Skeletal muscle tissue (tissue), 4 donors: ENCODE measurements around the gene GLCE. TPM values are rescaled to one million over a fixed set of nuclear protein-coding genes. Genes with fewer than 3 reads are reported as not detected.

Experiments used
- H3K27ac ChIP-seq: one replicate; pipeline ENCODE4 v1.7.0; 2013; ENCODE audit warnings: mild to moderate bottlenecking, low read depth, low read length, inconsistent platforms
- H3K27me3 ChIP-seq, 3 donors: one replicate each; pipeline ENCODE4 v1.7.0; 2013; ENCODE audit warnings: low read length in 3 of 3; ENCODE audit not compliant: control insufficient read depth in 3 of 3, insufficient read depth in 3 of 3
- H3K36me3 ChIP-seq, 3 donors: one replicate each; pipeline ENCODE4 v1.7.0; 2013; ENCODE audit warnings: low read length in 3 of 3; ENCODE audit not compliant: control insufficient read depth in 3 of 3, insufficient read depth in 3 of 3
- H3K4me1 ChIP-seq, 3 donors: one replicate each; pipeline ENCODE4 v1.7.0; 2013; ENCODE audit warnings: low read length in 3 of 3, mild to moderate bottlenecking in 3 of 3; ENCODE audit not compliant: control insufficient read depth in 3 of 3, insufficient read depth in 3 of 3
- H3K4me3 ChIP-seq, 3 donors: one replicate each; pipeline ENCODE4 v1.7.0; 2013; ENCODE audit warnings: low read length in 3 of 3
- H3K9ac ChIP-seq, 3 donors: one replicate each; pipeline ENCODE4 v1.7.0; 2013; ENCODE audit warnings: low read length in 3 of 3, mild to moderate bottlenecking in 3 of 3, moderate library complexity in 2 of 3, low read depth in 1 of 3
- H3K9me3 ChIP-seq, 3 donors: one replicate each; pipeline ENCODE4 v1.7.0; 2013; ENCODE audit warnings: low read length in 3 of 3; ENCODE audit not compliant: control insufficient read depth in 3 of 3
- total RNA-seq: library from RNA; depleted of rRNA; stranded (reverse); fragments of >200 nt; gene quantifications from one replicate; pipeline ENCODE4 v1.2.3, GENCODE V29; 2014
- donor health status: Osteomylitis.

GLCE gene
- total RNA-seq = 38.6 TPM

GRCh38 chr15:69160141-69160993 lies at the start of gene GLCE:
Gene GLCE, plus strand, starts transcription at chr15:69160635. Its CDS starts 95,172 bp downstream, at chr15:69255807.
- Histone ChIP-seq H3K9me3 (no peaks in the 10 kb centered on the region), H3K9ac (peak within 1 kb of the TSS; percentile 81 to 91 (median 84)), H3K4me3 (peak within 1 kb of the TSS; percentile 96 to 100 (median 98)), H3K27me3 (no peaks in the 10 kb centered on the region), H3K36me3 (no peaks in the 10 kb centered on the region), H3K27ac (peak within 1 kb of the TSS; percentile 64), H3K4me1 (peaks cover 7 to 14% (median 10%) of the 10 kb centered on the region in 3 donors)

GRCh38 chr15:69114331-69114928 lies 46.0 kb upstream of the GLCE start:
- no peak overlapping the region for H3K9ac ChIP-seq
- no peak overlapping the region for H3K4me3 ChIP-seq
- peaks cover 0 to 3% (median 0%) of the 10 kb centered on the region in 3 donors for H3K4me1 ChIP-seq
- H3K27ac ChIP-seq = no peak overlapping the region
- peaks cover 5 to 25% (median 18%) of the 10 kb centered on the region in 3 donors for H3K27me3 ChIP-seq
- H3K9me3 ChIP-seq = no peaks in the 10 kb centered on the region
- no peaks in the 10 kb centered on the region for H3K36me3 ChIP-seq

GRCh38 chr15:69115031-69115430 lies 45.4 kb upstream of the GLCE start:
- H3K27ac ChIP-seq = no peak overlapping the region
- H3K9ac ChIP-seq = no peak overlapping the region
- H3K36me3 ChIP-seq = no peaks in the 10 kb centered on the region
- peaks cover 0 to 3% (median 0%) of the 10 kb centered on the region in 3 donors for H3K4me1 ChIP-seq
- no peaks in the 10 kb centered on the region for H3K9me3 ChIP-seq
- H3K4me3 ChIP-seq = no peak overlapping the region
- H3K27me3 ChIP-seq = peaks cover 5 to 25% (median 18%) of the 10 kb centered on the region in 3 donors

GRCh38 chr15:69116391-69116790 lies 44.0 kb upstream of the GLCE start:
- Histone ChIP-seq H3K4me1 (peaks cover 0 to 3% (median 0%) of the 10 kb centered on the region in 3 donors), H3K9ac (no peak overlapping the region), H3K27ac (no peak overlapping the region), H3K4me3 (no peak overlapping the region), H3K27me3 (peaks cover 5 to 25% (median 18%) of the 10 kb centered on the region in 3 donors), H3K9me3 (no peaks in the 10 kb centered on the region), H3K36me3 (no peaks in the 10 kb centered on the region)

- Histone ChIP-seq H3K27ac (no peak overlapping the region), H3K9me3 (no peaks in the 10 kb centered on the region), H3K36me3 (no peaks in the 10 kb centered on the region), H3K4me3 (no peak overlapping the region), H3K27me3 (peaks cover 5 to 25% (median 18%) of the 10 kb centered on the region in 3 donors), H3K4me1 (peaks cover 0 to 3% (median 0%) of the 10 kb centered on the region in 3 donors), H3K9ac (no peak overlapping the region)
Measured at GRCh38 chr15:69117431-69117871, 43.0 kb upstream of the GLCE start.

- H3K36me3 ChIP-seq = no peaks in the 10 kb centered on the region
- no peak overlapping the region for H3K9ac ChIP-seq
- peaks cover 5 to 25% (median 18%) of the 10 kb centered on the region in 3 donors for H3K27me3 ChIP-seq
- no peaks in the 10 kb centered on the region for H3K9me3 ChIP-seq
- H3K4me3 ChIP-seq = no peak overlapping the region
- peaks cover 0 to 3% (median 0%) of the 10 kb centered on the region in 3 donors for H3K4me1 ChIP-seq
- no peak overlapping the region for H3K27ac ChIP-seq
Measured at GRCh38 chr15:69118089-69118488, 42.3 kb upstream of the GLCE start.

- Histone ChIP-seq H3K27me3 (peaks cover 5 to 23% (median 16%) of the 10 kb centered on the region in 3 donors), H3K9ac (no peak overlapping the region), H3K9me3 (no peaks in the 10 kb centered on the region), H3K4me3 (no peak overlapping the region), H3K27ac (no peak overlapping the region), H3K36me3 (no peaks in the 10 kb centered on the region), H3K4me1 (peaks cover 0 to 3% (median 0%) of the 10 kb centered on the region in 3 donors)
Measured at GRCh38 chr15:69119001-69119400, 41.4 kb upstream of the GLCE start.

- no peak overlapping the region for H3K9ac ChIP-seq
- H3K4me1 ChIP-seq = peaks cover 0 to 3% (median 0%) of the 10 kb centered on the region in 3 donors
- no peak overlapping the region for H3K27ac ChIP-seq
- no peaks in the 10 kb centered on the region for H3K36me3 ChIP-seq
- H3K9me3 ChIP-seq = no peaks in the 10 kb centered on the region
- no peak overlapping the region for H3K4me3 ChIP-seq
- peaks cover 5 to 14% (median 11%) of the 10 kb centered on the region in 3 donors for H3K27me3 ChIP-seq
Measured at GRCh38 chr15:69119683-69120395, 40.6 kb upstream of the GLCE start.

GRCh38 chr15:69120732-69121131 lies 39.7 kb upstream of the GLCE start:
- no peaks in the 10 kb centered on the region for H3K36me3 ChIP-seq
- H3K27ac ChIP-seq = no peak overlapping the region
- no peak overlapping the region for H3K9ac ChIP-seq
- H3K9me3 ChIP-seq = no peaks in the 10 kb centered on the region
- H3K4me3 ChIP-seq = no peak overlapping the region
- peaks cover 5 to 11% (median 5%) of the 10 kb centered on the region in 3 donors for H3K27me3 ChIP-seq
- peaks cover 0 to 3% (median 0%) of the 10 kb centered on the region in 3 donors for H3K4me1 ChIP-seq
